D721Med (cell line): Measurements from ENCODE around the gene CTNNBIP1.
A peak's percentile ranks its signal among the peaks of the same experiment; 100 is the strongest.

Experiments used
- DNase-seq: peaks from one replicate; pipeline ENCODE4 v3.0.0; 2011; ENCODE audit warnings: low spot score; ENCODE audit not compliant: insufficient read length
- FAIRE-seq: peaks from 2 replicates; lab custom pipeline; 2011; peaks lifted over from hg19 to GRCh38; lab: Jason Lieb, UNC
- TF ChIP-seq, protein P1 (sequence below): IDR thresholded peaks from 2 replicates; pipeline ENCODE4 v1.5.1; 2012; ENCODE audit warnings: mild to moderate bottlenecking, control low read depth; ENCODE audit not compliant: insufficient read depth; ENCODE audit errors: missing control alignments

Gene CTNNBIP1

DNA sequence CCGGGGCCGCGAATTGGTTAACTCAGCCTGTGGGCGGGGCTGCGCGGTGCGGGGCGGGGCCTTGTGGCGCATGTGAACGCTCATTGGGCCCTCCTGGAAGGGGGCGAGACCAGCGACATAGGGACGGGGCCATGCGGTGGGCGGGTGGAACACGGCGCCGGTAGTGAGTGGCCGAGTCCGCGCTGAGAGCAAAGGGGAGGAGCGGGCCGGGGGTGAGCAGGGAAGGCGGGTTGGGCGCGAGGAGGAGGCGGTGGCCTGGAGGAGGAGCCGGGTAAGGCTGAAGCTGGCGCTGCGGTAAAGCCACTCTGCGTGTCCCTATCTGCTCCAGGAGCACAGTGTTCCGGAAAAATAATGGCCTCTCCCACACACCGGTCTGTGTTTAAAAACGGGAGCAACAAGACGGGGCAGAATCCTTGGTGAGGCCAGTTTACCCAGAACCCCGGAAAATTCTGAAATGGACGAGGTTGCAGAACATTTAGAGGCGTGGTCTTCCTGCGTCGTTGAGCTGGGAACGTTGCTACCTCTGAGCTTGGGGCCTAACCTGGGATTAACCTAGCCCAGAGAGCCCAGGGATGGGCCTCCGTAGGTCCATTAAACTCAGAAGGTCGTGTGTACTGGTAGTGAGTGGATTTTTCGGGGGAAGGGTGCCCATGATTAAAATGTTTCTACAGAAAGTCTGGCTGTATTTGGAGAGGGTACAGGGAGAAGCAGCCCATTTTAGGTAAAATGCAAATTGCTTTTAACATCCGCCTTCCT lies 532 bp upstream of the CTNNBIP1 start:
- TF ChIP-seq, protein P1, sequence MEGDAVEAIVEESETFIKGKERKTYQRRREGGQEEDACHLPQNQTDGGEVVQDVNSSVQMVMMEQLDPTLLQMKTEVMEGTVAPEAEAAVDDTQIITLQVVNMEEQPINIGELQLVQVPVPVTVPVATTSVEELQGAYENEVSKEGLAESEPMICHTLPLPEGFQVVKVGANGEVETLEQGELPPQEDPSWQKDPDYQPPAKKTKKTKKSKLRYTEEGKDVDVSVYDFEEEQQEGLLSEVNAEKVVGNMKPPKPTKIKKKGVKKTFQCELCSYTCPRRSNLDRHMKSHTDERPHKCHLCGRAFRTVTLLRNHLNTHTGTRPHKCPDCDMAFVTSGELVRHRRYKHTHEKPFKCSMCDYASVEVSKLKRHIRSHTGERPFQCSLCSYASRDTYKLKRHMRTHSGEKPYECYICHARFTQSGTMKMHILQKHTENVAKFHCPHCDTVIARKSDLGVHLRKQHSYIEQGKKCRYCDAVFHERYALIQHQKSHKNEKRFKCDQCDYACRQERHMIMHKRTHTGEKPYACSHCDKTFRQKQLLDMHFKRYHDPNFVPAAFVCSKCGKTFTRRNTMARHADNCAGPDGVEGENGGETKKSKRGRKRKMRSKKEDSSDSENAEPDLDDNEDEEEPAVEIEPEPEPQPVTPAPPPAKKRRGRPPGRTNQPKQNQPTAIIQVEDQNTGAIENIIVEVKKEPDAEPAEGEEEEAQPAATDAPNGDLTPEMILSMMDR, result no peak
- FAIRE-seq (no peak), DNase-seq (peak; percentile 63)

DNA sequence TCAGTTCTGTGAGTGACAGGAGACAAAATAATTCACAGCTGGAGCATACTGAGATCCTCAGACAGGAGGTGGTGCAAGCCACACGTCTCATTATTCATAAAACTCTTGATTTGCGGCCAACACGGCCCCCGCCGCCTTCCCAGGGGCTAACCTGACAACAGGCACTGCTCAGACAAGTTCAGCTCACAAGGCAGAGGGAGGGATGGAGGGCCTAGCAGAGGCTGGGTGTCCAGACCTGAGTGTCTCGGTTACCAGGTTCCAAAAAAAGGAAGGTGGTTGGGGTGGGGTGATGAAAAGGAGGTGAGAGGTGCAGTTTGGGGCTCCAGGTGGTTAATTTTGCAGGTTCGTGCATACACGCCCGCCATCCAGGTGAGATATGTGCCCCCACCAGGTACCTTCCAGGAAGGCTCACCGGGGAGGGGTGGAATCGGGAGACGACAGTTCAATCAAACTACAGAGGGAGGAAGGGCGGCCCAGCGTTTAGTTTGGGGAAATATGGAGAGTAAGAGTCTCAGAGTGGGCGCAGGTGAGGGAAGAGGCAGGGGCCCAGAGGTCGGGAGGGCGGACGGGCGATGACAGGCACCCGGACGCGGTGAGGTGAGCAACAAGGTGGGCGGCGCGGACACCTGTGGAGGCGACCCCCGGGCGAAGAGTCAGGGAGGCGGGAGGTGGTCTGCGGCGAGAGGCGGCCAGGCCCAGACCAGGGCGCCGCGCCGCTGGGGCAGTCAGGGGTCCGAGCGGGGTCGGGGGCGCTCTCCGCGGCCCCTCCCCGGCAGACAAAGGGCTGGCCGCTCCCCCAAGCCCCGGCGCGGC lies 629 bp downstream of the CTNNBIP1 start:
- no peak for FAIRE-seq
- DNase-seq, result no peak
- TF ChIP-seq, protein P1, result no peak

DNA sequence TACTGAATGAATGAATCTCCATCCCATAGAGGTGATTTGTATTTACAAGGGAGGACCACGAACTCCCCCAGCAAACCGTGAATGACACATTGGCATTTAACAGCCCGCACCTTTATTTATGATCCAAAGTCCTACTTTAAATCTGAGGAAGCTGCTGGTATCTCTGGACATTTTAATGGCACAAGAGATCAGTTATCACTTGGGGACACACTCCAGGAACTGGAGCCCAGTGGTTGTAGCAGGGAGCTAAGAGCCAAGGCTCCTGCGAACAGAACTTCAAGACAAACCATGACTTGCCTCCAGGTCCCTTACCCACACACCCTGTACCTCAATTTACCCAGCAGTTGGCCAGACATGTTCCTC lies 1.2 kb downstream of the CTNNBIP1 start:
- DNase-seq (no peak), FAIRE-seq (no peak)
- TF ChIP-seq, protein P1, result no peak

DNA sequence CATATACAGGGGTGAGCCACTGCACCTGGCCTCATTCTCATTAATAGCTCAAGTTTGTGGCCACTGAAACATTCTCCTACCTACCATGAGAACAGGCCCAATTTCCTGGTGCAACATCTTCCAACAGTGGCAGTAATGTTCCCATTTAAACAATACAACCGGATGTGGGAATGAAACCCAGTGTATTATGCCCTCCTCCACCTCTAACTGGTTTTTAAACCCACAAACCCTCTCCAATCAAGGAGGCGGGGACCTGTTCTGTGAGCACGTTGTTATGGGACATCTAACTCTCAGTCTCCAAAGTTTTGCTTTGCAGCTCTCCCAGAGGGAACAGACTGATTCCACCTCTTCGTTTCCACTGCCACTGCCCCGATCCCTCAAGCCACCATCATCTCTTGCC lies 2.6 kb downstream of the CTNNBIP1 start:
- DNase-seq, result no peak
- FAIRE-seq, result no peak
- TF ChIP-seq, protein P1, result no peak

DNA sequence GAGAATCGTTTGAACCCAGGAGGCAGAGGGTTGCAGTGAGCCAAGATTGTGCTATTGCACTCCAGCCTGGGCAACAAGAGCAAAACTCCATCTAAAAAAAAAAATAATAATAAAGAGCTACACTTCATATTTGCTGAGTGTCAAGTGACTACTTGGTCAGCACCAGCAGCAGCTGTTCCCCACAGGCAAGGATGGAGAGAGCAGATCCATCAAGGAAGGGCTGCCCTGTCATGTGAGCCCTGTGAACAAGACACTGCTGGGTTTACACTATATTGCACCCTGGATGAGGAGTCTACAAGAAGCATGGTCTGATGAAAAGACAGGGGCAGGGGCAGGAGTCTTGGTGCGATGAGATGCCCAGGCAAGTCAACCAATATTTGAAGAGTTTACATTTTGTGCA lies 3.6 kb downstream of the CTNNBIP1 start:
- DNase-seq (no peak), FAIRE-seq (no peak)
- TF ChIP-seq, protein P1, result no peak

DNA sequence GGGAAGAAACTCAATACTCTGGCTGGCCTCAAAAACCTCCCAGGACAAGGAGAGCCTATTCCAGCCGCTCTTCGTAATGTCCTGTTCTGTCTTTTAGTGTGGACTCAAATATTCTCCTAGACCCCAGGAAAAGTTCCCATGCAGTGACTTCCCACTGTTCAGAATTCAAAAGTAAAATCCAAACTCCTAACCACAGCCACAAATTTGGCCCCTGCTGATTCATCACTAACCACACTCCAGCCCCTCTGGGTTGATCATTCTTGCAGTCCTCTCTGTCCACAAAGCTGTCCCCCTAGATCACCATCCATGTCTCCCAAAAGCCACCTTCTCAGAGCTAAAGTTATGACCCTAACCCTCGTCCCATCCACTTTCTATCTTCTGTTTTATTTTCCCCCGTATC lies 5.1 kb downstream of the CTNNBIP1 start:
- no peak for FAIRE-seq
- no peak for DNase-seq
- TF ChIP-seq, protein P1, result no peak

DNA sequence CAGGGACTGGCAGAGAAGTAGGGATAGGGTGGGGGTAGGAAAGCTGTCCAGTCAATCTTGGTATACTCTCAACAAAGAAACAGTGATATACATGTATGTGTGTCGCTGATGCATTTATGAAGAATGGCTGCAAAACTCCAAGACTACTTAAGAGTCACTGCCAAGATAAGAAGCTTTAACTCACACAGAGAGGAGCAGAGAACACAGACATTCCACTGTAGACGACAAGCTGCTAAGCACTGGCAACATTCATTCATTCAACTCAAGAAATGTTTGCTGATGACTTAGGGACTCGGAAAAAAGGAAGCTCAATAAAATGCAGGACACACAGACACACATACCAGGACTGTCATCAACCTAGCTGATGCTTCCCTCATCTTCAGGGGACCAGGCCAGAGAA lies 5.5 kb downstream of the CTNNBIP1 start:
- TF ChIP-seq, protein P1, result no peak
- DNase-seq (no peak), FAIRE-seq (no peak)
